Right ventricle myocardium superior (tissue), 1 donor: ENCODE measurements around the gene PTP4A2. TPM values are rescaled to one million over a fixed set of nuclear protein-coding genes. Genes with fewer than 3 reads are reported as not detected.

ENCODE experiments used
- ATAC-seq: fragments of 200-7000 bp; cut with Tn5 transposase; one replicate; pipeline ENCODE4 v1.9.1; 2020; ENCODE audit warnings: mild to moderate bottlenecking; ENCODE audit not compliant: poor library complexity
- DNase-seq: peaks from one replicate; pipeline ENCODE4 v3.0.0-alpha.2; 2020
- intact Hi-C: fragments of 100-400 bp; cut with DNase I; formaldehyde crosslinking; loops from one replicate; pipeline ENCODE4 v1.11.2; 2022
- long read RNA-seq: library from polyadenylated mRNA; unstranded; transcript quantifications from one replicate; pipeline ENCODE4 v2.0.0, GENCODE V29; 2021
- total RNA-seq: library from RNA; stranded (reverse); fragmentation: NEBNext Ultra II Directional; extraction: Animal tissue kit (Norgen Biotek cat#: 25700); gene quantifications from one replicate; pipeline ENCODE4 v1.2.1, GENCODE V29; 2021
- donor health status: DM: no; HTN: yes; CAD: no; lungs with severe emphysema.

Gene PTP4A2
- total RNA-seq, result 271 TPM
- long read RNA-seq, transcript PTP4A2-221 (6 exons, 3,921 nt), result major isoform, 403 of 513 reads
- long read RNA-seq, partial matches to known transcripts, result 3 of 513 reads
- long read RNA-seq, other reads (novel, unspliced or antisense), result 103 of 513 reads

DNA sequence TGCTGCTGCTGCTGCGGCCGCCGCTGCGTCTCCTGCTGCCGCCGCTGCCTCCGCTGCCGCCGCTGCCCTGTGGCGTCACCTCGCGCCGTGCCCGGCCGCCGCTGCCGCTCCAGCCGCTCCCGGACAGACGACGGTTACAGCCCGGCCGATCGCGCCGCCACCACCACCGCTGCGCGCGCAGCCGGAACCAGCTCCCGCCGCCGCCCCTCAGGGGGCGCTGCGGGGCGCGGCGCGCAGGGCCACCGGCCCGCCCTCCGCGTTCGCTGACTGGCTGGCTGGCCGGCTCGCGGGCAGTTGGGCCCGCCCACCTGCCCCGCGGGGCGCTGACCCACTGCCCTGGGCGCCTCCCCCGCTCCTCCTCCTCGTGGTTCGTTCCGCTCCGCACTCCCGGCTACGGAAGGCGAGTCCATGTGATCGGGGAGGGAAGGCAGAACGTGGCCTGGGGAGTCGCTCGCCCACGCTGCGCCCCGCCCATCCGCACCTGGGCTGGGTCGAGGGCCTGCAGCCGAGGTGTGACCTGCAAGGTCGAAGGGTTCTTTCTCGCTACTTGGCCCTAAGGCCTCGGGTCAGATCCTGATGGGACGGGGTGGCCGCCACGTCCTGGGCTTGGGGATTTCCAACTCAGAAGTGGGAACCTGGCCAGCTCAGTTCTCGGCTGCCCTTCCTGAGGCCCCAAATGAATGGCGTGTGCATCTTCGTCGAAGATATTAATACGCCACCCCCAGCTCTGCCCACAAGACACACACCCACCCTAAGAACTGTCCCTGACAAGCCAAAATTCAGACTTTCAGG, at the start of gene PTP4A2:
Gene PTP4A2, minus strand, starts transcription at position 185 of the 792 bp plus-strand sequence. CDS start 19,303 bp downstream, outside the sequence.
- intact Hi-C loops, result no loop called here
- DNase-seq, result peak; percentile 95
- peak; percentile 94 for ATAC-seq

DNA sequence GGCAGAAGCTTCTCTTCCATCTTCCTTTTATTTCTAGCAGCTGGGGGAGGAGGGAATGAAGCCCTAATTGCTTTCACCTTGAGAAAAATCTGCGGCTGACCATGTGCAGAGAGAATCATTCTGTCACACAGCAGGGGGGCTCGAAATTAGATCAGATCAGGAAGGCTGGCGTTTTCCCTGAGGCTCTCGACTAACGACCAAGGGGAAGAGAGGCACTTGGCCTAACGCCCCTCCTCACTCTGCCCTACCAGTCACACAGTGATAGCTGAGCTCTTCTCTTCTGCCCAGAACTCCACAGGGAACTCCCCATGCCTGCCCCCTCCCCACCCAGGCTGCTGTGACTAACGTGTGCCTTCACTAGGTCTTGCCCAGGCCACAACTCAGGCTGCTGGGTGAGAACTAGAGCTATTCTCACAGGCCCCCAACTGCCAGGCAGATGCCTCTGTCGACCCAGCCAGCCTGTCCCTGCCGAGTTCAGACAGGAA, 49.0 kb upstream of the PTP4A2 start:
- DNase-seq (no peak), ATAC-seq (no peak)
- intact Hi-C loops, result no loop called here

DNA sequence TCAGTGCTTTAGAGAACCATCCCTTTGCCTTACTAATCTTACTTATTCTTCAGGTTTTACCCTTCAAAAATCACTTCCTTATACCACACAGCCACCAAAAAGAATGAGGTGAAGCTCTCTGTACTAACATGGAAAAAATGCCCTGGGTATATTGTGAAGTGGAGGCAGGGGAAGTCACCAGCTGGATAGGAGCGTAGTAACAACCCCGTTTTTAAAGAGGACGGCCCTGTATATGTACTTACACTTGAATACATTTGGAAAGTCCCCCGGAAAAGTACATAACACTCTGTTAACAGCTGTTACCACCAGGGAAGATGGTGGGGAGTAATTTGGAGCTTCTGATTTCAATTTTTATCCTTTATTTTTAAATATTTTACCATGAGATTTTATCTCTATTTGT, 47.3 kb upstream of the PTP4A2 start:
- DNase-seq, result no peak
- intact Hi-C loops, result no loop called here
- no peak for ATAC-seq

DNA sequence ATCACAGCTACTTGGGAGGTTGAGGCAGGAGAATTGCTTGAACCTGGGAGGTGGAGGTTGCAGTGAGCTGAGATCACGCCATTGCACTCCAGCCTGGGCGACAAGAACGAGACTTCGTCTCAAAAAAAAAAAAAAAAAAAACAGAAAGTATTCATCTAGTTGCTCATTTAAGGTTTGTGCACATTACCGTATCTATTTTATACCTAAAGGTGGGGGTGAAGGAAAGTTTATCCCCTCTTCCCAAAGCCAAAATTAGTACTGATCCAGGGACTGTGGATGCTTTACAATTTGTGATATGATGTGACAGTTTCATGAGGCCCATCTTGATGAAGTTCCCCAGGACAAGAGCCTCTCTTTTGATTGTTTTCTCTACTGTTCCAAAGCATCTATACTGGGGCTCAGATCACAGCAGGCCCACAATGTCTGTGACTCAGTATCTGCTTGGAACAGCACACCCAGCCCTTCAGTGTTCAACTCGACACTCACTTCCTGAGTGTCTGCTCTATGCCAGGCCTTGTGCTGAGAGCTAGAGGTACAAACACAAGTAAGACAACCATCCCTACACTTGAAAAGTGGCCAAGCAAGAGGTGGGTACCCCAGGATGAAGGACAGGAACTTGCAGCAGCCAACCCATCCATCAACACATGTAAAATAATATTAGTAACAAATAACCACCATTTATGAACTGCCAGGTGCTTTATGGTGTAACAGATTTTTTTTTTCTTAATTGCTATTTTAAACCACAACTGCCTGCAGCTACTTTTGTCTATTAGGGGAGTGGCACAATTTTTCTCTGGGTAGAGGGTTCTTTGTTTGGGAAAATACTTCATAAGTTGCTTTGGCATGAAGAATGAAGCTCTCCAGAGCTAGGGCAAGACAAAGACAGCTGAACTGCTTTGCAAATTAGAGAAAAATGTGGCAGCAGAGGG, 46.5 kb upstream of the PTP4A2 start:
- intact Hi-C loops, result no loop called here
- peak; percentile 72 for ATAC-seq

DNA sequence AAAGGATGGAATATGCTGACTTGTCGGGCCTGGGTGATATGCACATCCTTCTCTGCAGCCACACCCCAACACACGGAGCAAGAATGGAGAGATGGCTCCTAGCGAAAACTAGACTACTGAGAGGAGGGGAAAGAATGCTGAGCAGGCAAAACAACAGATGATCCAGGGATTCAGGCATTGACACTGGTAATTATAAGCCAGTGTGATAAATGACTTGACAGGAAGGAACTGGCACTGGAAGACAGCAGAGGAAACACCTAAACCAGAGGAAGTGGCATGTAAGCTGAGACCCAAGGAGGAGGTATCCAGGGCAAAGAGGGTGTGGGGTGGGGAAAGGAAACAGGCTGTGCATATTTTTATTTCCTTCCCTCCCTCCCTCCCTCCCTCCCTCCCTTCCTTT, 43.8 kb upstream of the PTP4A2 start:
- intact Hi-C loops, result no loop called here
- ATAC-seq (no peak), DNase-seq (no peak)

More for the DNA sequence above, 46.5 kb upstream of the PTP4A2 start:
- DNase-seq, result no peak

DNA sequence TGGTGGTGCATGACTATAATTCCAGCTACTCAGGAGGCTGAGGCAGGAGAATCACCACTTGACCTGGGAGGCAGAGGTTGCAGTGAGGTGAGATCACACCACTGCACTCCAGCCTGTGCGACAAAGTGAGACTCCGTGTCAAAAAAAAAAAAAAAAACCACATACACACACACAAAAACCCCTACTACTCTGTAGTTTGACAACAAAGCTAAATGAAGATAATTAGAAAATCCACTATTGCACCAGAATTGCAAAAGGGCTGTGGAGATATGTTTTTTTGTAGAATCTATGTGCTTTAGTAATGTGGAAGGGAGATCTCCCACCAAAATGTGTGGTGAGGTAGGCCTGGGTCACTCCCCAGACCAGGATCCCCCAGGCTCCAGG, 43.3 kb upstream of the PTP4A2 start:
- ATAC-seq (no peak), DNase-seq (no peak)
- intact Hi-C loops, result no loop called here

DNA sequence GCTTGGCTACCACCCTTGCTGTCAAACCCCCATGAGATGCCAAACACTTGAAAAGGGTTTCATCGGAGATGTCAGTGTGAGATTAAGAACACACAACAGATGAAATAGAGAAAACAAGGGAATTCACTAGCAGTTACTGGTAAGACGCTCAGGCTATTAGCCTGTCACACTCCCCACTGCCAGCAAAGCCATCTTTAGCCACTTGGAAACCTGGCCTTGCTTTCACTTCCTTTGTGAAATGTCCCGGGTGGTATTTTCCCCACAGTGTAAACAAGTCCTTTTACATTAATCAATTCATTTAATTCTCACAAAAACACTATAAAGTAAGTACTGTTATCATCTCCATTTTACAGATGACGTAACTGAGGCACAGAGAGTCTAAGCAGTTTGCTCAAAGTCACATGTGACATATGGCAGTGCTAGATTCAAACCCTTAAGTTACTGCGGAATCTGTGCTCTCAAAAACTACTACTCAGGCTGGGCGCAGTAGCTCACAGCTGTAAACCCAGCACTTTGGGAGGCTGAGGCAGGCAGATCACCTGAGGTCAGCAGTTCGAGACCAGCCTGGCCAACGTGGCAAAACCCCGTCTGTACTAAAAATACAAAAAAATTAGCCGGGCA, 42.8 kb upstream of the PTP4A2 start:
- intact Hi-C loops, result no loop called here
- ATAC-seq (no peak), DNase-seq (no peak)

DNA sequence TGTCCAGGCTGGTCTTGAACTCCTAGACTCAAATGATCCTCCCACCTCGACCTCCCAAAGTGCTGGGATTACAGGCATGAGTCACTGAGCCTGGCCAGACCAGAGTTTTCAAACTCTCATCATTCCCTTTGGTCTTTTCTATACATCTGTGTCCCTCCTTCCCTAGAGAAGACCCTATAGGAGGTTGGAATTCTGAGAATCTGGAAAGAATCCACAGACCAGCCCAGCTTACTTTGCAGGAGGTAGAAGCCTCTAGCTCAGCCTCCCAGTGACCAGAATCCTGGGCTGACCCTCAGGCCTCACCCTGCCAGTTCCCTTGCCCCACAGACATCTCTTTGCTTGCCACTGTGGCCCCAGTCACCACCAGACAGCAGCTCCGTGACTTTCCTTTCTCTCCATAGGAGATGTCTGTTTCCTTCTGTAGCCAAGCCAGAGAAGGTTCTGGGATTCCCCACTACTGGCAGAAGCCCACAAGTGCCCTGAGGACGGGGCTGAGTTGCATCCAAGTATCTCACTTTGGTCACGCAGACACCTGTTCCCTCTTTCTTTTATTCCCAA, 40.8 kb upstream of the PTP4A2 start:
- DNase-seq (no peak), ATAC-seq (no peak)
- intact Hi-C loops, result no loop called here

DNA sequence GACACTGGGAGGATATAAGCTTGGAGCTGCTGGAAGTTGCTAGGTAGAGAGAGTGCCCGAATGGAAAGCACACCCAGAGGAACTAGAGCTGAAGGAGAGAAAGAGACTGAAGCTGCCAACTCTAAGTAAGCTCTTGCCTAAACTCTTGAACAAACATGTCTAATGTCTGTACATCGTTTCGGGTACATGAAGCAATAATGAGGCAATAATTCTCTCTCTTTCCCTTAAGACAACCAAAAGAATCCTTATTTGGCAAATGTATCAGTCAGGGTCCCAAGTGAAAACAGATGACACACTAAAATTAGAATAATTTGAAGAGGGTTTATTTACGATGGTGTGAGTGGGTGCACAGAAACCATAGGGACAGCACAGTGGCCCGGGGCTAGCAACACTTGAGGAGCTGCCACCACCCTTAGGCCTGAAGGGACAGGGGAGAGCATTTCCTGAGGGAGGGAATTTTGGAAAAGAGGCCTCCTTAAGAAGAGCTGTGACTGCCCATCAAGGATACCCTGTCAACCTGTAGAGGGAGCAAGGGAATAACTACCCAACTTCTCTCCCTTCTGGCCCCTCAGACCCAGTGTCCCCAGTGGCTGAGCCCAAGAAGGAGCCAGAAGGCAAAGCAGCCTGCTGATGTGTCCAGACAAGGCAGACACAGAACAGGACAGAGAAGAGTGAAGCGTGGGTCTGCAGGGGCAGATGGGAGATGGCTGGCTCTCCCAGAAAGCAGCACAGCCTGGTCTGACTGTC, 39.4 kb upstream of the PTP4A2 start:
- intact Hi-C loops, result no loop called here
- ATAC-seq (peak; percentile 79), DNase-seq (no peak)

DNA sequence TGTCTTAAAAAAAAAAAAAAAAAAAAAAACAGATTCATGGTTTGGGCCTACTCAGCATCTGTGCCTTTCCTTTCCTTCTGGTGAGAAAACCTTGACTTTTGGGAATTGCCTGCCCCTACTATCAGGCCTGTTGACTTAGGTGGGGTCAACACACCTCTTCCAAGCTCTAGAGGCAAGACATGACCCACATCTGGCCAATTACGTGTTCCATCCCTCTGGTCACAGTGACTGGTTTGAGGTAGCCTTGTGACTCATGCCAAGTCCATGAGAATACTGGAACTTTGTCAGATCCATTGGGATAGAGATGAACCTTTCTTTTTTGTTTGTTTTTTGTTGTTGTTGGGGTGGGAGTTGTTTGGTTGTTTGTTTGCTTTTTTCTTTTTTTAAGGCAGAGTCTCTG, 38.2 kb upstream of the PTP4A2 start:
- no peak for DNase-seq
- no peak for ATAC-seq
- intact Hi-C loops, result no loop called here

DNA sequence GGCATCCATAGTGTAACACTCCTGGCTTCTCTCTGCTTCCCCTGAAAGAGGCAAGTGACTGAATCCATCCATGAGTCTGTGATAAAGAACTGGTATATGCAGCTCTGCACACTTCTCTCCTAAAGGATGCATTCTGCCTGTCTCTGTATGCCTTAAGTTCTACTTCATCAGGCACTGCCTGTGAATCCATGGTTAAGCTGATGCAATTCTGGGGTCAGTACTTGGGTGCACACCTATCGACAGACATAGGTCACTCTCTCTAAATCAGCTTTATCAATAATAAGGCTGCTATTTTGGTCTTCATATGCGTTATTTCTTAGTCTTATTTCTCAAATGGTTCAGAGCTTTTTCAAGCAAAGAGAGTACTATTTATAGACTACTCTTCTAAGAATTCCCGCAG, 32.7 kb upstream of the PTP4A2 start:
- ATAC-seq, result no peak
- DNase-seq, result no peak
- intact Hi-C loops, result no loop called here

DNA sequence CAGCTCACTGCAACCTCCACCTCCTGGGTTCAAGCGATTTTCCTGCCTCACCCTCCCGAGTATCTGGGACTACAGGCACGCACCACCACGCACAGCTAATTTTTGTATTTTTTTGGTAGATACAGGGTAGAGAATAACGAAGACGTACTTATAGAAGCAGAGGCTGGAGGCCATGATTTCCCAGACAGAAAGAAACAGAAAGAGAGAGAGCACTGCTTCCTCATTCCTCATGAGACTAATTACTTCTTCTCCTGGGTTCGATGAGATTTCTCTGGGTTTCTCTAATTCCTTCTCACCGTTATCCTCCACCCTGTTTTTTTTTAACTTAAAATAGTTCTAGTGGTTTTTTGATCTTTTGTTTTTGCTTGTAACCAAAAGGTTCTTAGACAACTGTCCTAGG, 23.4 kb upstream of the PTP4A2 start:
- no peak for DNase-seq
- intact Hi-C loops, result loop anchor here (10.0 kb wide), 1 partner anchor 137 kb away; no protein-coding TSS in a partner anchor

DNA sequence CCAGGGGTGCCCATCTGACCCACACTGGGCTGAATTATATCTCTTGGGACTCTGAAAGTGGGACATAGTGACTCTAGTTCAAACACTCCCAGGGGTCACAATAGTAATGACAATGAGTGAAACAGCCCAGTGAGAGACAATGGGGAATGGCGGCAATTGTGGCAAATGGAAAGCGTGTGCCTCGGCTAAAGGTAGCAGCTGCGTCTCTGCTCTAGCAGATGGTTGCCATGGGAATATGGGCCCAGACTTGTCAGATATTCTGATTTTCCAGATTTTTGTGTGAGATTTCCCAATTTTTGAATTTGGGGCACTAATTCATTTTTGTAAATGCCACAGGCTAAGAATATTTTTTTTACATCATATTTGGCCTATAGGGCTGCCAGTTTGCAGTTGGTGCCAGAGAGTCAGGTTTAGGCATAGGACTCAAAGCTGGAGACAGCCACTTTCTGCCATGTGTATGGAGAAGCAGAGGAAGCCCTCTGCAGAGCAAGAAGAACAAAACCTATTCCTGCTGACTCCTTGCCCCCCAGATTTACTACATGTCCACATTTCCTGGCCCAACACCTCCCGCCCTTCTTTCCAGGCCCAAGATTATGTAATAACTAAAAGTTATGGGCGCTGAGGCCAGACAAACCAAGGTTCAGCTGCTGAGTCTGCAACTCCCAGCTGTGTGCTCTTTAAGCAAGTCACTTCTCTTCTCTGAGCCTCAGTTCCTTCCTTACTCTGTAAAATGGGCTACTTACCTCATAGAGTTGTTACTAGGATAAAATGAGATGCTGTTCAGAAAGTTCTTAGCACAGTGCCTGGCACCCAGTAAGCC, 21.6 kb upstream of the PTP4A2 start:
- no peak for ATAC-seq
- intact Hi-C loops, result loop anchor here (10.0 kb wide), 1 partner anchor 135 kb away; no protein-coding TSS in a partner anchor
- no peak for DNase-seq

More for the DNA sequence above, 23.4 kb upstream of the PTP4A2 start:
- no peak for ATAC-seq

DNA sequence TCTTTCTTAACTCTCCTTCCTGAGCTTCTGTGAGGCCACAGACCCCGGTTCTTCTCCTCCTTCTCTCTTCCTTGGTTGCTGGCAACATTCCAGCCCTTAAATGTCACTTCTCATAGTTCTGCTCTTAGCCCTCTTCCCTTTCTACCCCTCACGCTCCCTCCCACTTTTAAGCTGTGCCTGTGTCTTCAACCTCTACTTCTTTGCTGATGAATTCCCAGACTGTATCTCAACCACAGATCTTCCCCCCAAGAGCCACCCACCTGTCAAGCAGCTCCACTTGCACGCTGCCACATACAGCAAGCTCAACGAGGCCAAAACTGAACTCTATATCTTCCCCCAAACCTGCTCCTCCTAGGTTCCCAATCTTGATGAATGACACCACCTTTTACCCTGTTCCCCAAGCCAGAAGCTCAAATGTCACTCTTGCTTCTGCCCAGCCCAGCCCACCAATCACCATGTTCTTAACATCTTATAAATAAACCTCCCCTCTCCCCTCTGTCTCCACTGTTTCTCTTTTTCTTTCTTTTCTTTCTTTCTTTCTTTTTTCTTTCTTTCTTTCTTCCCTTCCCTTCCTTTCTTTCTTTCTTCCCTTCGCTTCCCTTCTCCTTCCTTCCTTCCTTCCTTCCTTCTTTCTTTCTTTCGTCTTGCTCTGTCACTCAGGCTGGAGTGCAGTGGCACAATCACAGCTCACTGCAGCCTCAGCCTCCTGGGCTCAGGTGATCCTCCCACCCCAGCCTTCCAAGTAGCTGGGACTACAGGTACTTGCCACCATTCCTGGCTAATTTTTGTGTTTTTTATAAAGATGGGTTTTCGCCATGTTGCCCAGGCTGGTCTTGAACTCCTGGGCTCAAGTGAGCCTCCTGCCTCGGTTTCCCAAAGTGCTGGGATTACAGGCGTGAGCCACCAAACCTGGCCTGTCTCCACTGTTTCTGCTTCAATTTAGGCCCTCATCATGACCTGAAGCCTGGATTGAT, 19.8 kb upstream of the PTP4A2 start:
- ATAC-seq (no peak), DNase-seq (no peak)
- intact Hi-C loops, result no loop called here

DNA sequence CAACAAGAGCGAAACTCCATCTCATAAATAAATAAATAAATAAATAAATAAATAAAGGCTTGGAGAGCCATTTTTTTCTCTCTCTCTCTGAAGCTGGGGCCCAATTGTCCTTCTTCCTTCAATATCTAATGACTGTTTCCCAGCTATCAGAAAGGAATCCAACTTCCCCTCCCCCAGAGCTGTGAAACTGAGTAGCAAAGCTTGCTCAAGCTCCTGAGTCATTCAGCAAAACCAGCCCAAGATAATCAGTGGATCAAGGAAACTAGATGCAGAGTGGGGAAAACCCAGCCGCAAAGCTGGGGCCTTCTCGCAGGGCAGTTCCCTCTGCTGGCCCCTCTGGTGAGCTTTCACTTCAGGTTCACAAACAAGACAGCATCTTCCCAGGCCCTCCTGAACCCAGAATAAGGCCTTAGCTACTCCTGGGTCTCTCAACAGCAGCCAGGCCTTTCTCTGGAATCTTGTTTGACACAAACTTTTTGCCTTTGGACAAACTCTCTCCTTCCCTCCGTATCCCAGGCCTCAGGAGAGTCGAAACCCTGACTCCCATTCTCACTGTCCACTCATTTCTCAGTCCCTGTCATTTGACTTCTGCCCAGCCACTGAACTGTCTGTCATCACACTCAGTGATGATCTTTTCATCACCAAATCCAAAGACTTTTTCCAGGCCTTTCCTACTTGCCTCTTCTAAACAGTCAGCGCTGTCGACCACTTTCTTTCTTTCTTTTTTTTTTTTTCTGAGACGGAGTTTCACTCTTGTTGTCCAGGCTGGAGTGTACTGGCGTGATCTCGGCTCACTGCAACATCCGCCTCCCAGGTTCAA, 18.0 kb upstream of the PTP4A2 start:
- peak; percentile 79 for DNase-seq
- intact Hi-C loops, result no loop called here

More for the DNA sequence above, 18.0 kb upstream of the PTP4A2 start:
- ATAC-seq, result peak; percentile 54
